GM19468 (cell line): ENCODE results near the gene EFNB3.

Experiments used
- ATAC-seq: cut with Tn5 transposase; IDR thresholded peaks from one replicate; pipeline ENCODE4 v1.9.1; 2021; ENCODE audit warnings: mild to moderate bottlenecking, moderate library complexity, moderate number of reproducible peaks; ENCODE audit not compliant: unreplicated experiment; ENCODE audit errors: extremely low read depth

EFNB3 gene

GRCh38 chr17:7715936-7716886 lies 11.2 kb downstream of the EFNB3 start:
- ATAC-seq = no peak

GRCh38 chr17:7716901-7717755 lies 12.1 kb downstream of the EFNB3 start, which contains the start of gene DNAH2:
Gene DNAH2, plus strand, starts transcription at chr17:7717744. Its CDS starts 1,991 bp downstream, at chr17:7719735.
- ATAC-seq = no peak

- no peak for ATAC-seq
Observed at GRCh38 chr17:7717756-7718350, 12.9 kb downstream of the EFNB3 start.

- no peak for ATAC-seq
Observed at GRCh38 chr17:7719661-7720060, 14.7 kb downstream of the EFNB3 start.

- ATAC-seq = no peak
Observed at GRCh38 chr17:7720125-7720524, 15.1 kb downstream of the EFNB3 start.

- ATAC-seq = no peak
Observed at GRCh38 chr17:7721612-7722011, 16.6 kb downstream of the EFNB3 start.

- ATAC-seq = no peak
Observed at GRCh38 chr17:7727886-7728285, 22.9 kb downstream of the EFNB3 start.

- no peak for ATAC-seq
Observed at GRCh38 chr17:7729816-7730215, 24.8 kb downstream of the EFNB3 start.

GRCh38 chr17:7732981-7733539 lies 28.1 kb downstream of the EFNB3 start:
- ATAC-seq = no peak

GRCh38 chr17:7737601-7738000 lies 32.6 kb downstream of the EFNB3 start:
- ATAC-seq = no peak

- ATAC-seq = no peak
Observed at GRCh38 chr17:7739746-7740145, 34.7 kb downstream of the EFNB3 start.

GRCh38 chr17:7740481-7741001 lies 35.5 kb downstream of the EFNB3 start:
- ATAC-seq = no peak

- ATAC-seq = no peak
Observed at GRCh38 chr17:7742729-7743128, 37.7 kb downstream of the EFNB3 start.

GRCh38 chr17:7744416-7744815 lies 39.4 kb downstream of the EFNB3 start:
- no peak for ATAC-seq

GRCh38 chr17:7745748-7746470 lies 40.9 kb downstream of the EFNB3 start:
- no peak for ATAC-seq

GRCh38 chr17:7747635-7748071 lies 42.7 kb downstream of the EFNB3 start:
- no peak for ATAC-seq

GRCh38 chr17:7748076-7748775 lies 43.2 kb downstream of the EFNB3 start:
- no peak for ATAC-seq

- ATAC-seq = no peak
Observed at GRCh38 chr17:7750321-7750821, 45.4 kb downstream of the EFNB3 start.
